ENCODE measurements around the gene IQGAP2. TPM values are rescaled to one million over a fixed set of nuclear protein-coding genes. Genes with fewer than 3 reads are reported as not detected.

IQGAP2 gene
- 3.4 and 6.6 TPM in 2 replicates for total RNA-seq

GRCh38 chr5:76402886-76403765, at the start of gene IQGAP2:
Gene IQGAP2, plus strand, starts transcription at chr5:76403285. Its CDS starts 261 bp downstream, at chr5:76403546.

GRCh38 chr5:76622973-76623596, 220.0 kb downstream of the IQGAP2 start, which contains the start of gene F2RL2:
Gene F2RL2, minus strand, starts transcription at chr5:76623403. Its CDS starts 173 bp downstream, at chr5:76623230.

GRCh38 chr5:76715736-76716455, 312.8 kb downstream of the IQGAP2 start, which contains the start of gene F2R:
Gene F2R, plus strand, starts transcription at chr5:76716126. Its CDS starts 182 bp downstream, at chr5:76716308.

Other genes with a start within 250 kb of the IQGAP2 start
- gene F2RL2, start 220.1 kb downstream of the IQGAP2 start, total RNA-seq = 1.1 and 1.6 TPM in 2 replicates

Measured in endothelial cell of coronary artery (primary cell).